Uterus (tissue), 2 donors: ENCODE data around the gene STING1.

Experiments
- POLR2A ChIP-seq, 2 donors: fragments of 450-650 bp; IDR thresholded peaks; one replicate each; pipeline ENCODE4 v1.6.1; 2016; ENCODE audit warnings: antibody characterized with exemption in 2 of 2, mild to moderate bottlenecking in 1 of 2, moderate library complexity in 1 of 2
- TF ChIP-seq, protein P1 (sequence below), 4 experiments: fragments of 200-600 bp in 2 of 4; fragments of 450-650 bp in 2 of 4; sonication (generic) in 2 of 4; IDR thresholded peaks; one replicate each; pipeline ENCODE4 v1.5.1; 2016 to 2019; ENCODE audit warnings: antibody characterized with exemption in 4 of 4, mild to moderate bottlenecking in 2 of 4, moderate library complexity in 1 of 4

DNA sequence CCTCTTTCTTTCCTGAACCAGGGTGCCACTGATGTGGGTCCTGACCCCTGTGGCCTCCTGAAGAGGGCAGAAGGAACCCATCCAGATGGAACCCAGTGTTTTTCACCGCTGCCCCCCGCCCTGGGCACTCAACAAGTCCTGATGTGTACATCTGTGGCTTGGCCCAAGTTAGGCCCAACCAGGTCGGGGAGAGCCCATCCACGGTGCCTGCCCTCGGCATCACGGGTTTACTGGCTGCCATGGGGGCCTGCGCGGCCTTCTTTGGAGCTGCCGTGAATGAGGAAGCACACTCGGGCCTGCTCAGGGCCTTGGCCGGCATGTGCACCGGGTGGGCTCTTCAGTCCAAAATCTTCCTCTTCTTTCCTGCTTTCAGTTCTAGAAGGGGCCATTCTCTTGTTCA is 25.8 kb downstream of the STING1 start:
- TF ChIP-seq, protein P1, sequence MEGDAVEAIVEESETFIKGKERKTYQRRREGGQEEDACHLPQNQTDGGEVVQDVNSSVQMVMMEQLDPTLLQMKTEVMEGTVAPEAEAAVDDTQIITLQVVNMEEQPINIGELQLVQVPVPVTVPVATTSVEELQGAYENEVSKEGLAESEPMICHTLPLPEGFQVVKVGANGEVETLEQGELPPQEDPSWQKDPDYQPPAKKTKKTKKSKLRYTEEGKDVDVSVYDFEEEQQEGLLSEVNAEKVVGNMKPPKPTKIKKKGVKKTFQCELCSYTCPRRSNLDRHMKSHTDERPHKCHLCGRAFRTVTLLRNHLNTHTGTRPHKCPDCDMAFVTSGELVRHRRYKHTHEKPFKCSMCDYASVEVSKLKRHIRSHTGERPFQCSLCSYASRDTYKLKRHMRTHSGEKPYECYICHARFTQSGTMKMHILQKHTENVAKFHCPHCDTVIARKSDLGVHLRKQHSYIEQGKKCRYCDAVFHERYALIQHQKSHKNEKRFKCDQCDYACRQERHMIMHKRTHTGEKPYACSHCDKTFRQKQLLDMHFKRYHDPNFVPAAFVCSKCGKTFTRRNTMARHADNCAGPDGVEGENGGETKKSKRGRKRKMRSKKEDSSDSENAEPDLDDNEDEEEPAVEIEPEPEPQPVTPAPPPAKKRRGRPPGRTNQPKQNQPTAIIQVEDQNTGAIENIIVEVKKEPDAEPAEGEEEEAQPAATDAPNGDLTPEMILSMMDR (IDR thresholded peaks at IDR 0.05): no peak
- no peak for TF ChIP-seq POLR2A (IDR thresholded peaks at IDR 0.05)
